Mesenchymal stem cell (in vitro differentiated cells and primary cell): ENCODE data around the gene CACNA1C.
A peak's percentile ranks its signal among the peaks of the same experiment; 100 is the strongest.

Source experiments
- DNase-seq: peaks from one replicate; pipeline ENCODE4 v3.0.0-alpha.2; 2013
- H2AFZ ChIP-seq: one replicate; pipeline ENCODE4 v1.6.1; 2013; ENCODE audit warnings: low read depth, mild to moderate bottlenecking, control low read depth, inconsistent platforms, low read length, moderate library complexity
- H2AK5ac ChIP-seq: 2 replicates; pipeline ENCODE4 v1.6.1; 2013; ENCODE audit warnings: low read length, moderate library complexity, mild to moderate bottlenecking, inconsistent platforms; ENCODE audit not compliant: severe bottlenecking
- H2BK120ac ChIP-seq: one replicate; pipeline ENCODE4 v1.6.1; 2013; ENCODE audit warnings: low read depth, mild to moderate bottlenecking, inconsistent platforms, low read length, moderate library complexity
- H2BK12ac ChIP-seq, 2 experiments: one replicate each; pipeline ENCODE4 v1.6.1; 2013; ENCODE audit warnings: inconsistent platforms in 2 of 2, low read length in 2 of 2, mild to moderate bottlenecking in 2 of 2, moderate library complexity in 2 of 2, control low read depth in 1 of 2
- H2BK15ac ChIP-seq: one replicate; pipeline ENCODE4 v1.6.1; 2013; ENCODE audit warnings: mild to moderate bottlenecking, low read depth, inconsistent platforms; ENCODE audit not compliant: poor library complexity, severe bottlenecking
- H2BK5ac ChIP-seq: 2 replicates; pipeline ENCODE4 v1.6.1; 2013; ENCODE audit warnings: low read depth, mild to moderate bottlenecking, low read length, control low read depth, inconsistent platforms; ENCODE audit not compliant: poor library complexity, severe bottlenecking
- H3K14ac ChIP-seq, 2 experiments: one replicate each; pipeline ENCODE4 v1.6.1; 2013; ENCODE audit warnings: inconsistent platforms in 2 of 2, low read length in 2 of 2, control low read depth in 1 of 2, mild to moderate bottlenecking in 1 of 2, moderate library complexity in 1 of 2
- H3K18ac ChIP-seq, 2 experiments: one replicate each; pipeline ENCODE4 v1.6.1; 2013; ENCODE audit warnings: inconsistent platforms in 2 of 2, low read length in 2 of 2, control low read depth in 1 of 2, low read depth in 1 of 2, mild to moderate bottlenecking in 1 of 2
- H3K23ac ChIP-seq, 2 experiments: one replicate each; pipeline ENCODE4 v1.6.1; 2013; ENCODE audit warnings: inconsistent platforms in 2 of 2, low read length in 2 of 2, mild to moderate bottlenecking in 2 of 2, moderate library complexity in 2 of 2, control low read depth in 1 of 2
- H3K27ac ChIP-seq: 2 replicates; pipeline ENCODE4 v1.5.1; 2013; ENCODE audit warnings: mild to moderate bottlenecking, moderate library complexity, low read length, control low read depth, inconsistent platforms; ENCODE audit not compliant: poor library complexity, severe bottlenecking
- H3K27me3 ChIP-seq, 2 experiments: 2 replicates each; pipeline versions ENCODE4 v1.6.1 to v1.7.0; 2013; ENCODE audit warnings: low read length in 2 of 2, mild to moderate bottlenecking in 2 of 2, moderate library complexity in 2 of 2, control low read depth in 1 of 2, inconsistent platforms in 1 of 2; ENCODE audit not compliant: control insufficient read depth in 1 of 2, insufficient read depth in 1 of 2
- H3K36me3 ChIP-seq, 2 experiments: 2 replicates each; pipeline versions ENCODE4 v1.6.1 to v1.7.0; 2013; ENCODE audit warnings: low read length in 2 of 2, control low read depth in 1 of 2, inconsistent platforms in 1 of 2, low read depth in 1 of 2, mild to moderate bottlenecking in 1 of 2; ENCODE audit not compliant: insufficient read depth in 2 of 2, control insufficient read depth in 1 of 2
- H3K4ac ChIP-seq, 2 experiments: one replicate each; pipeline ENCODE4 v1.6.1; 2013; ENCODE audit warnings: inconsistent platforms in 2 of 2, low read length in 2 of 2, mild to moderate bottlenecking in 2 of 2, moderate library complexity in 2 of 2, control low read depth in 1 of 2, low read depth in 1 of 2
- H3K4me1 ChIP-seq: 2 replicates; pipeline ENCODE4 v1.6.1; 2013; ENCODE audit warnings: low read depth, low read length, control low read depth; ENCODE audit not compliant: control insufficient read depth, insufficient read depth
- H3K4me2 ChIP-seq: 2 replicates; pipeline ENCODE4 v1.6.1; 2013; ENCODE audit warnings: low read length, mild to moderate bottlenecking, inconsistent platforms; ENCODE audit not compliant: poor library complexity, severe bottlenecking
- H3K4me3 ChIP-seq, 2 experiments: 2 replicates each; pipeline versions ENCODE4 v1.5.1 to v1.7.0; 2013; ENCODE audit warnings: low read length in 2 of 2, mild to moderate bottlenecking in 2 of 2, control low read depth in 1 of 2, low read depth in 1 of 2; ENCODE audit not compliant: insufficient read depth in 1 of 2
- H3K79me1 ChIP-seq: replicated peaks from 2 replicates; pipeline ENCODE4 v1.6.1; 2013; ENCODE audit warnings: mild to moderate bottlenecking, control low read depth, low read length, inconsistent platforms; ENCODE audit not compliant: poor library complexity, severe bottlenecking
- H3K9ac ChIP-seq: 2 replicates; pipeline ENCODE4 v1.7.0; 2013; ENCODE audit warnings: mild to moderate bottlenecking, low read length, moderate library complexity
- H3K9me3 ChIP-seq: 2 replicates; pipeline ENCODE4 v1.7.0; 2013; ENCODE audit warnings: mild to moderate bottlenecking, low read length; ENCODE audit not compliant: control insufficient read depth
- H4K8ac ChIP-seq: one replicate; pipeline ENCODE4 v1.6.1; 2013; ENCODE audit warnings: inconsistent platforms, mild to moderate bottlenecking, low read length, moderate library complexity
- H4K91ac ChIP-seq: one replicate; pipeline ENCODE4 v1.6.1; 2013; ENCODE audit warnings: mild to moderate bottlenecking, low read length, inconsistent platforms
- WGBS: methylation state at CpG from one replicate; pipeline ENCODE4 v1.1.7; 2013; ENCODE audit warnings: mixed read lengths; 5-methylcytosine and 5-hydroxymethylcytosine counted together

CACNA1C gene

GRCh38 chr12:2211119-2211518 lies 158.3 kb downstream of the CACNA1C start:
- peaks cover 14% of the 10 kb centered on the region for H3K4me1 ChIP-seq
- no peak overlapping the region for H2AK5ac ChIP-seq
- no peak overlapping the region for H3K4ac ChIP-seq
- H3K14ac ChIP-seq: no peak overlapping the region
- peaks cover 2 to 5% of the 10 kb centered on the region in 2 experiments for H3K36me3 ChIP-seq
- H2BK15ac ChIP-seq: no peak overlapping the region
- H2AFZ ChIP-seq: no peak overlapping the region
- no peak overlapping the region for H3K4me2 ChIP-seq
- H3K4me3 ChIP-seq: no peak overlapping the region
- no peak overlapping the region for H3K23ac ChIP-seq
- no peak overlapping the region for H4K91ac ChIP-seq
- no peak overlapping the region for H2BK5ac ChIP-seq
- H3K18ac ChIP-seq: no peak overlapping the region
- WGBS: 91% methylated on average over 3 of the region's 3 CpGs
- H4K8ac ChIP-seq: no peak overlapping the region
- DNase-seq: no peak
- no peak overlapping the region for H2BK120ac ChIP-seq
- peaks cover 0 to 8% of the 10 kb centered on the region in 2 experiments for H3K27me3 ChIP-seq
- H3K27ac ChIP-seq: no peak overlapping the region
- no peak overlapping the region for H3K9ac ChIP-seq
- H3K79me1 ChIP-seq: no peaks in the 10 kb centered on the region
- H2BK12ac ChIP-seq: no peak overlapping the region
- no peaks in the 10 kb centered on the region for H3K9me3 ChIP-seq

GRCh38 chr12:2212537-2212936 lies 159.8 kb downstream of the CACNA1C start:
- H3K27me3 ChIP-seq: peaks cover 0 to 4% of the 10 kb centered on the region in 2 experiments
- no peaks in the 10 kb centered on the region for H3K9me3 ChIP-seq
- peak overlapping the region in 1 of 2 experiments; percentile 90 for H3K23ac ChIP-seq
- no peak for DNase-seq
- H2BK15ac ChIP-seq: no peak overlapping the region
- H2BK120ac ChIP-seq: no peak overlapping the region
- no peak overlapping the region for H4K8ac ChIP-seq
- no peaks in the 10 kb centered on the region for H3K79me1 ChIP-seq
- H3K14ac ChIP-seq: no peak overlapping the region
- peak overlapping the region; percentile 20 to 83 for H2BK12ac ChIP-seq
- no peak overlapping the region for H3K18ac ChIP-seq
- H3K36me3 ChIP-seq: peaks cover 2 to 7% of the 10 kb centered on the region in 2 experiments
- 100% methylated on average over 1 of the region's 1 CpG for WGBS
- no peak overlapping the region for H2AK5ac ChIP-seq
- peaks cover 14% of the 10 kb centered on the region for H3K4me1 ChIP-seq
- no peak overlapping the region for H3K4me3 ChIP-seq
- H3K9ac ChIP-seq: no peak overlapping the region
- no peak overlapping the region for H3K4me2 ChIP-seq
- no peak overlapping the region for H2BK5ac ChIP-seq
- peak overlapping the region in 1 of 2 experiments; percentile 42 for H3K4ac ChIP-seq
- H2AFZ ChIP-seq: no peak overlapping the region
- H3K27ac ChIP-seq: no peak overlapping the region
- H4K91ac ChIP-seq: no peak overlapping the region

- Histone ChIP-seq H4K8ac (peak overlapping the region; percentile 59), H2BK5ac (no peak overlapping the region), H3K79me1 (no peaks in the 10 kb centered on the region), H2BK15ac (peak overlapping the region; percentile 44), H3K27ac (peak overlapping the region; percentile 35), H2AFZ (peak overlapping the region; percentile 32), H3K4me1 (peaks cover 14% of the 10 kb centered on the region), H3K9ac (no peak overlapping the region), H3K4me3 (no peak overlapping the region), H3K18ac (peak overlapping the region; percentile 70 to 77), H3K9me3 (no peaks in the 10 kb centered on the region), H3K27me3 (peaks cover 0 to 5% of the 10 kb centered on the region in 2 experiments), H3K4ac (peak overlapping the region; percentile 35 to 60), H3K4me2 (peak overlapping the region; percentile 15), H4K91ac (peak overlapping the region; percentile 66), H2BK120ac (peak overlapping the region; percentile 71), H3K23ac (no peak overlapping the region), H3K14ac (no peak overlapping the region), H2AK5ac (peak overlapping the region; percentile 21), H3K36me3 (peaks cover 2 to 12% of the 10 kb centered on the region in 2 experiments), H2BK12ac (peak overlapping the region; percentile 27 to 72)
- WGBS: 24% methylated on average over 19 of the region's 21 CpGs
- DNase-seq: peak; percentile 68
Measured at GRCh38 chr12:2212971-2213869, 160.4 kb downstream of the CACNA1C start.

- Histone ChIP-seq H3K79me1 (no peaks in the 10 kb centered on the region), H3K9me3 (no peaks in the 10 kb centered on the region), H2AFZ (no peak overlapping the region), H3K4me2 (no peak overlapping the region), H3K18ac (peak overlapping the region in 1 of 2 experiments; percentile 76), H3K4ac (peak overlapping the region in 1 of 2 experiments; percentile 19), H2BK5ac (no peak overlapping the region), H3K27me3 (peaks cover 0 to 4% of the 10 kb centered on the region in 2 experiments), H2BK12ac (peak overlapping the region in 1 of 2 experiments; percentile 89), H2BK120ac (no peak overlapping the region), H2BK15ac (no peak overlapping the region), H3K27ac (no peak overlapping the region), H3K14ac (peak overlapping the region in 1 of 2 experiments; percentile 75), H4K91ac (no peak overlapping the region), H4K8ac (no peak overlapping the region), H2AK5ac (no peak overlapping the region), H3K23ac (no peak overlapping the region), H3K36me3 (peaks cover 2 to 12% of the 10 kb centered on the region in 2 experiments), H3K4me1 (peaks cover 14% of the 10 kb centered on the region), H3K9ac (no peak overlapping the region), H3K4me3 (no peak overlapping the region)
- no peak for DNase-seq
- 91% methylated on average over 8 of the region's 8 CpGs for WGBS
Measured at GRCh38 chr12:2214411-2214810, 161.6 kb downstream of the CACNA1C start.
